GM10266 (cell line): ENCODE measurements around the gene ESYT2.
"Not testable (repeated sequence)": the region's sequence is repeated elsewhere in the genome, so short reads cannot be mapped to it uniquely, and the experiment has no call there.

Experiments
- DNase-seq: peaks from one replicate; pipeline ENCODE4 v3.0.0; 2012; ENCODE audit errors: extremely low spot score
- CTCF ChIP-seq: IDR thresholded peaks from 2 replicates; pipeline ENCODE4 v1.5.1; 2012; ENCODE audit warnings: mild to moderate bottlenecking, low read depth; ENCODE audit not compliant: control insufficient read depth, insufficient read depth; ENCODE audit errors: missing control alignments

Gene ESYT2, protein sequence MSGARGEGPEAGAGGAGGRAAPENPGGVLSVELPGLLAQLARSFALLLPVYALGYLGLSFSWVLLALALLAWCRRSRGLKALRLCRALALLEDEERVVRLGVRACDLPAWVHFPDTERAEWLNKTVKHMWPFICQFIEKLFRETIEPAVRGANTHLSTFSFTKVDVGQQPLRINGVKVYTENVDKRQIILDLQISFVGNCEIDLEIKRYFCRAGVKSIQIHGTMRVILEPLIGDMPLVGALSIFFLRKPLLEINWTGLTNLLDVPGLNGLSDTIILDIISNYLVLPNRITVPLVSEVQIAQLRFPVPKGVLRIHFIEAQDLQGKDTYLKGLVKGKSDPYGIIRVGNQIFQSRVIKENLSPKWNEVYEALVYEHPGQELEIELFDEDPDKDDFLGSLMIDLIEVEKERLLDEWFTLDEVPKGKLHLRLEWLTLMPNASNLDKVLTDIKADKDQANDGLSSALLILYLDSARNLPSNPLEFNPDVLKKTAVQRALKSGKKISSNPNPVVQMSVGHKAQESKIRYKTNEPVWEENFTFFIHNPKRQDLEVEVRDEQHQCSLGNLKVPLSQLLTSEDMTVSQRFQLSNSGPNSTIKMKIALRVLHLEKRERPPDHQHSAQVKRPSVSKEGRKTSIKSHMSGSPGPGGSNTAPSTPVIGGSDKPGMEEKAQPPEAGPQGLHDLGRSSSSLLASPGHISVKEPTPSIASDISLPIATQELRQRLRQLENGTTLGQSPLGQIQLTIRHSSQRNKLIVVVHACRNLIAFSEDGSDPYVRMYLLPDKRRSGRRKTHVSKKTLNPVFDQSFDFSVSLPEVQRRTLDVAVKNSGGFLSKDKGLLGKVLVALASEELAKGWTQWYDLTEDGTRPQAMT

DNA sequence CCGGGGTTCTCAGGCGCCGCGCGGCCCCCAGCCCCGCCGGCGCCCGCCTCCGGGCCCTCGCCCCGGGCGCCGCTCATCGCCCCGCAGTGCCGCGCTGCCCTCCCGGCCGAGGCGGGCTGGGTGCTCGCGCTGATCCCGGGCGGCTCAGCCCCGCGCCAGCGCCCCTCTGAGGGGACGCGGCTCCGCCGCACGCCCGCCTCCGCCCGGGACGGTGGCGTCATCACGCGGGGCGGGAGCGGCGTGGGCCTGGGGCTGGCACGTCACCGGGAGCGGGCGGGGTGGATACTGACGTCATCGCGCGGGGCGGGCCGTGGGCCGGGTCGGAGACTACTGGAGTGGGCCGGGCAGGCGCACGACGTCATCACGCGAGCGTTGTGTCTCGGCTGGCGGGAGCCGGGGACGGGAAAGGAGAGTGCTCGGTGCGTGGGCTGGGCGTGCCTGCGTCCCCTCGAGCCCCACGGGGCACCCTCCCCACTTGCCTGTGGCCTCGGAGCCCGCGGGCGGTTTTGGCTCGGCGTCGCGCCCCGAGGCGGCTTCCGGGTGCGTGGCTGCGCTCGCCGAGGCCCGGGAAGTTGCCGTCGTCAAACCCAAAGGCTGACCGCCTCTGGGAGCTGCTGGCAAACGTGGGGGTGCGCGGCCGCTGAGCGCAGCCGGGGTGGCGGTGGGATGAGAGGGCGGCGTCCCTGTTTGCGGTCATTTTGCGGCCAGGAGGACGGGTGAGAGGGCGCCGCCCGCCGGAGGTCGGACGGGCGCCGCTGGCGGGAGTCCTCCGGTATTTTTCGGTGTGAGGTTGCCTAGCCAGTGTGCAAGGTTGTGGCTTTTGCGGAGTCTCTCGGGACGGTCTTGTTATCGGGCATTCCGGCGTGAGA is at the start of gene ESYT2:
TSS of gene ESYT2 (minus strand) at position 168 of the 869 bp plus-strand sequence. CDS start at position 77, 91 bp downstream.
- DNase-seq, result peak; percentile 98
- peak; percentile 33 for TF ChIP-seq CTCF

- not testable (repeated sequence) for DNase-seq
Observed at GRCh38 chr7:158878151-158879079, 49.1 kb upstream of the ESYT2 start.

DNA sequence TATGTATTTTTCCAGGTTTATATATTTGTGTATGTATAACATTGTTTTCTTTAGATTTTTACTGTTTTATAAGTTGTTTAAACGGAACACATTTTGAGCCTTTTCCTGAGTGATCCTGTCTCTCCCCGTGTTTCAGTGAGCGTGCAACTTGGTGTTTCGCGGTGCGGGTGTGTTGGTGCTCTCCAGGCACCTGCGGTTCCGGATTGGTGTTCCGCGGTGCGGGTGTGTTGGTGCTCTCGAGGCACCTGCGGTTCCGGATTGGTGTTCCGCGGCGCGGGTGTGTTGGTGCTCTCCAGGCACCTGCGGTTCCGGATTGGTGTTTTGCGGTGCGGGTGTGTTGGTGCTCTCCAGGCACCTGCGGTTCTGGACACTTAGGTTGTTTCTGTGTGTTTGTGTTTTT is 47.7 kb upstream of the ESYT2 start:
- no peak for DNase-seq
- TF ChIP-seq CTCF, result no peak

- TF ChIP-seq CTCF, result no peak
- no peak for DNase-seq
Observed at GRCh38 chr7:158869876-158870275, 40.6 kb upstream of the ESYT2 start.

DNA sequence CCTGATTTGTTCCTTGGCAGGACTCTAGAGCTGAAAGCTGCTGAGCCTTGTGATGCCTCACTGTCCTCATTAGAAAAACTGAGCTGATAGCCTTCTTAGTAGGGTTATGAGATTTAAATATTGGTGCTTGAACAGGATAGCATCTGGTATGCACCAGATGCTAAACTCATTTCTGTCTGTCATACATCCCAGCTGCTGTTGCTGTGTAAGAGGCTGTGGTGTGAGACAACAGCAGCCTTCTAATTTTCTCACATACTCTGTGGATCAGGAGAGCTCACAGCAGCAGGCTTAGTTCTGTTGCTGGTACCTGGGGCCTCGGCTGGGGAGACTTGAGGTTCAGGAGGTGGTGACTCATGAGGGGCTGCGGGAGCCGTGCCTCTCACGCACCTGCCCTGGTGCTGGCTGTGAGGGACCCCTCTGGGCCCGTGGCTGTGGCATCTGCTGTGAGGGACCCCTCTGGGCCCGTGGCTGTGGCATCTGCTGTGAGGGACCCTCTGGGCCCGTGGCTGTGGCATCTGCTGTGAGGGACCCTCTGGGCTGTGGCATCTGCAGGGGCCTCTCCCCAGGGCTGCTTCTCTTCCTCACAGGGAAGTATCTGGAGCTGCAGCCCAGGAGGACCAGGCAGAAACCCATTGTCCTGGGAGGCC is 39.6 kb upstream of the ESYT2 start:
- no peak for TF ChIP-seq CTCF
- DNase-seq, result no peak

- TF ChIP-seq CTCF, result no peak
- DNase-seq, result no peak
Observed at GRCh38 chr7:158867214-158867984, 38.1 kb upstream of the ESYT2 start.
